ENCODE measurements around the gene TOX2. TPM values are rescaled to one million over a fixed set of nuclear protein-coding genes. Genes with fewer than 3 reads are reported as not detected.

The TOX2 gene
- total and polyA plus RNA-seq, 2 of the 8 experiments (the other 6 are each of a cell fraction or from before 2014, with no cell fraction given), result 1.8 to 3.4 TPM

DNA sequence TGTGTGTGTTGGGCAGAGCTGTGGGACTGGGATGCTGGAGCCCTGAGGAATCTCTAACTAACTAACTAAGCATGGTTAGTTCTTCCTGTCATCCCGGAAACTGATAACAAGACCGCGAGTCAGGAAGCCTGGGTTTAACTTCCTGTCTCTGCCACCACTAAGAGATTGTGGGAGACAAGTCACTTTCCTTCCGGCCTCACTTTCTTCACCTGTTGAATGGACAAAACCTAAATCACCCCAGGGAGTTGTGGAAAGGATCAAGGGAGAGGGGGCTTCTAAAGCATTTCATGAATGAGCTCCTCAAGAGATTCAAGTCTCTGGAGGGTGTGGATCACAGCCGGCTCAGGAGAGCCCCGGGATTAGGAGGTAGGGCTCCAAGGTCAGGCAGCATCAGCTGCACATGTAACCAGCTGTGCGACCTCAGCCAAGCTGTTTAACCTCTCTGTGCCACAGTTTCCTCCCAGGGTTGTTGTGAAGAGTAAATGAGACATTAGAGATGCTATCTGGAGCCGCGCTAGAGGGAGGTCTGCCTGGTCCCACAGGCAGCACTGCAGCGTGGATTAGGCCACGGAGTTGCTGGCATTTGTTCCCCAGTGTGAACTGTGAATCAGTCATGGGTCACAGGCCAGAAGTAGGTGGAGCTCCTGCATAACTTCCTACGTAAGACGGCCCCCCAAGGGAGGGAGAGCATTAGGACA, 105.1 kb downstream of the TOX2 start:
- ChIA-PET POLR2A (ENCODE audit: partially characterized antibody) (no interaction called here), CTCF (ENCODE audit: partially characterized antibody) (interaction anchor here (0.5 to 2.1 kb wide), 5 partner anchors 13 to 98 kb away, joined by 3 to 7 read pairs (median 4); no protein-coding TSS in a partner anchor)
- peaks cover 0 to 11% (median 3%) of the 10 kb centered on the region in 4 experiments; a peak in 2 of 7 replicates for H3K4me1 ChIP-seq (replicated peaks in 1 of 4; ENCODE audit: control insufficient read depth in 3 of 4, insufficient read depth in 4 of 4, low read length in 3 of 4)
- H2AK5ac ChIP-seq (ENCODE audit: low read depth, low read length), result no peak overlapping the region
- no peaks in the 10 kb centered on the region for H3K36me3 ChIP-seq (ENCODE audit: control insufficient read depth in 2 of 4, insufficient read depth in 4 of 4, low read length in 3 of 4)
- H3K27me3 ChIP-seq (replicated peaks in 1 of 4; ENCODE audit: control insufficient read depth in 3 of 4, extremely low read depth in 1 of 4, insufficient read depth in 3 of 4, low read length in 3 of 4), result no peaks in the 10 kb centered on the region
- 78% methylated on average over 13 of the region's 13 CpGs; no CpG with 5 or more reads in 1 of the 2 experiments for WGBS, 2 experiments (ENCODE audit: extremely low coverage in 1 of 2, insufficient coverage in 1 of 2, insufficient read length in 1 of 2, insufficient replicate concordance in 2 of 2, low coverage in 1 of 2, low lambda C conversion rate in 2 of 2, missing lambda C conversion rate in 1 of 2)
- no peaks in the 10 kb centered on the region for H3K9me3 ChIP-seq (ENCODE audit: insufficient read depth in 2 of 2, low read depth in 1 of 2, low read length in 1 of 2)
- H3K4me2 ChIP-seq (ENCODE audit: insufficient read depth in 1 of 2, low read depth in 2 of 2, low read length in 2 of 2), result no peak overlapping the region
- no peak overlapping the region for H3K14ac ChIP-seq (ENCODE audit: insufficient read length)
- no peak overlapping the region for H4K91ac ChIP-seq (replicated peaks; ENCODE audit: insufficient read length, low read length)
- DNase-seq (ENCODE audit: low read depth in 1 of 2, low spot score in 2 of 2) (no peak), FAIRE-seq (no peak)
- H3K9ac ChIP-seq (replicated peaks in 1 of 4; ENCODE audit: extremely low read depth in 1 of 4, low read depth in 3 of 4, low read length in 3 of 4), result no peak overlapping the region
- H3K23me2 ChIP-seq (ENCODE audit: low read depth, low read length), result no peaks in the 10 kb centered on the region
- no peak overlapping the region for H2BK120ac ChIP-seq (replicated peaks; ENCODE audit: low read depth, low read length)
- H3K4me3 ChIP-seq (ENCODE audit: extremely low read depth in 1 of 4, insufficient read depth in 2 of 4, low read depth in 3 of 4, low read length in 4 of 4), result no peak overlapping the region
- no peak overlapping the region for H2BK20ac ChIP-seq (ENCODE audit: low read length)
- H2BK12ac ChIP-seq (ENCODE audit: low read depth, low read length), result no peak overlapping the region
- H3K79me1 ChIP-seq (ENCODE audit: low read depth, low read length), result no peaks in the 10 kb centered on the region
- H3K56ac ChIP-seq (replicated peaks; ENCODE audit: insufficient read length, low read depth, low read length), result no peak overlapping the region
- no peak overlapping the region for H4K8ac ChIP-seq (ENCODE audit: extremely low read depth, insufficient read depth, low read length)
- no peak overlapping the region for H3K23ac ChIP-seq (ENCODE audit: insufficient read length)
- no peaks in the 10 kb centered on the region for H3K79me2 ChIP-seq (ENCODE audit: control insufficient read depth in 1 of 2, insufficient read depth in 2 of 2, low read length in 2 of 2)
- H2BK15ac ChIP-seq (ENCODE audit: low read length), result no peak overlapping the region
- H3K18ac ChIP-seq (ENCODE audit: extremely low read depth, low read length), result no peak overlapping the region; the same call in 1 of the 2 replicates
- H3K4ac ChIP-seq (replicated peaks; ENCODE audit: insufficient read length, low read depth, low read length), result no peak overlapping the region
- H4K5ac ChIP-seq (ENCODE audit: insufficient read length, low read depth, low read length), result no peak overlapping the region
- H4K20me1 ChIP-seq (replicated peaks in 1 of 2; ENCODE audit: control insufficient read depth in 1 of 2, insufficient read depth in 2 of 2, low read length in 2 of 2), result no peaks in the 10 kb centered on the region
- no peak overlapping the region for H2AFZ ChIP-seq (ENCODE audit: low read length)
- H2BK5ac ChIP-seq (ENCODE audit: low read depth, low read length), result peak overlapping the region; percentile 52; the same call in 1 of the 2 replicates
- no peak overlapping the region for H3K27ac ChIP-seq (ENCODE audit: low read depth, low read length)
- TF ChIP-seq CBX5 (IDR thresholded peaks at IDR 0.05; ENCODE audit: low read depth, low read length), result no peak
- TF ChIP-seq POLR2A (IDR thresholded peaks at IDR 0.05; ENCODE audit: control extremely low read depth in 1 of 2, low read depth in 2 of 2, low read length in 2 of 2), result no peak
- no peak for TF ChIP-seq CHD2 (IDR thresholded peaks at IDR 0.05; ENCODE audit: low read length)
- TF ChIP-seq SUZ12 (IDR thresholded peaks at IDR 0.05; ENCODE audit: low read length), result no peak
- TF ChIP-seq RFX5 (IDR thresholded peaks at IDR 0.05; ENCODE audit: borderline replicate concordance, low read depth, low read length), result no peak
- TF ChIP-seq, protein P1, sequence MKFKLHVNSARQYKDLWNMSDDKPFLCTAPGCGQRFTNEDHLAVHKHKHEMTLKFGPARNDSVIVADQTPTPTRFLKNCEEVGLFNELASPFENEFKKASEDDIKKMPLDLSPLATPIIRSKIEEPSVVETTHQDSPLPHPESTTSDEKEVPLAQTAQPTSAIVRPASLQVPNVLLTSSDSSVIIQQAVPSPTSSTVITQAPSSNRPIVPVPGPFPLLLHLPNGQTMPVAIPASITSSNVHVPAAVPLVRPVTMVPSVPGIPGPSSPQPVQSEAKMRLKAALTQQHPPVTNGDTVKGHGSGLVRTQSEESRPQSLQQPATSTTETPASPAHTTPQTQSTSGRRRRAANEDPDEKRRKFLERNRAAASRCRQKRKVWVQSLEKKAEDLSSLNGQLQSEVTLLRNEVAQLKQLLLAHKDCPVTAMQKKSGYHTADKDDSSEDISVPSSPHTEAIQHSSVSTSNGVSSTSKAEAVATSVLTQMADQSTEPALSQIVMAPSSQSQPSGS (IDR thresholded peaks at IDR 0.05; ENCODE audit: low read length), result no peak
- TF ChIP-seq, protein P2, sequence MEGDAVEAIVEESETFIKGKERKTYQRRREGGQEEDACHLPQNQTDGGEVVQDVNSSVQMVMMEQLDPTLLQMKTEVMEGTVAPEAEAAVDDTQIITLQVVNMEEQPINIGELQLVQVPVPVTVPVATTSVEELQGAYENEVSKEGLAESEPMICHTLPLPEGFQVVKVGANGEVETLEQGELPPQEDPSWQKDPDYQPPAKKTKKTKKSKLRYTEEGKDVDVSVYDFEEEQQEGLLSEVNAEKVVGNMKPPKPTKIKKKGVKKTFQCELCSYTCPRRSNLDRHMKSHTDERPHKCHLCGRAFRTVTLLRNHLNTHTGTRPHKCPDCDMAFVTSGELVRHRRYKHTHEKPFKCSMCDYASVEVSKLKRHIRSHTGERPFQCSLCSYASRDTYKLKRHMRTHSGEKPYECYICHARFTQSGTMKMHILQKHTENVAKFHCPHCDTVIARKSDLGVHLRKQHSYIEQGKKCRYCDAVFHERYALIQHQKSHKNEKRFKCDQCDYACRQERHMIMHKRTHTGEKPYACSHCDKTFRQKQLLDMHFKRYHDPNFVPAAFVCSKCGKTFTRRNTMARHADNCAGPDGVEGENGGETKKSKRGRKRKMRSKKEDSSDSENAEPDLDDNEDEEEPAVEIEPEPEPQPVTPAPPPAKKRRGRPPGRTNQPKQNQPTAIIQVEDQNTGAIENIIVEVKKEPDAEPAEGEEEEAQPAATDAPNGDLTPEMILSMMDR (IDR thresholded peaks at IDR 0.05; ENCODE audit: control extremely low read depth in 1 of 3, insufficient read depth in 1 of 3, low read depth in 1 of 3, low read length in 3 of 3), result no peak
- TF ChIP-seq EGR1 (IDR thresholded peaks at IDR 0.05; ENCODE audit: borderline replicate concordance, low read depth, low read length), result no peak
- TF ChIP-seq SIRT6 (IDR thresholded peaks at IDR 0.05; ENCODE audit: low read length), result no peak

All from H1 (cell line).